ENCODE data around the gene HSD3B7. TPM values are rescaled to one million over a fixed set of nuclear protein-coding genes. Genes with fewer than 3 reads are reported as not detected.
A peak's percentile ranks its signal among the peaks of the same experiment; 100 is the strongest.

The HSD3B7 gene
- total RNA-seq, 1 donor from 2014 or later: 2.0 TPM

GRCh38 chr16:30992931-30993816, 8.2 kb downstream of the HSD3B7 start:
- no peak for TF ChIP-seq CTCF (IDR thresholded peaks at IDR 0.05; ENCODE audit: partially characterized antibody, unreplicated experiment)
- Mint-ChIP-seq H3K9me3 (ENCODE audit: unreplicated experiment) (peaks cover 4% of the 10 kb centered on the region), H3K4me1 (ENCODE audit: low read depth, unreplicated experiment) (peaks cover 2% of the 10 kb centered on the region), H3K27me3 (ENCODE audit: unreplicated experiment) (peaks cover 12% of the 10 kb centered on the region), H3K36me3 (ENCODE audit: unreplicated experiment) (no peaks in the 10 kb centered on the region), H3K4me3 (ENCODE audit: unreplicated experiment) (no peak overlapping the region), H3K27ac (ENCODE audit: unreplicated experiment) (no peak overlapping the region)
- DNase-seq: no peak

- H3K27ac Mint-ChIP-seq (ENCODE audit: unreplicated experiment): no peak overlapping the region
- H3K4me3 Mint-ChIP-seq (ENCODE audit: unreplicated experiment): peak overlapping the region; percentile 77
- H3K4me1 Mint-ChIP-seq (ENCODE audit: low read depth, unreplicated experiment): peaks cover 2% of the 10 kb centered on the region
- peaks cover 12% of the 10 kb centered on the region for H3K27me3 Mint-ChIP-seq (ENCODE audit: unreplicated experiment)
- no peak for TF ChIP-seq CTCF (IDR thresholded peaks at IDR 0.05; ENCODE audit: partially characterized antibody, unreplicated experiment)
- DNase-seq: no peak
- no peaks in the 10 kb centered on the region for H3K36me3 Mint-ChIP-seq (ENCODE audit: unreplicated experiment)
- no peaks in the 10 kb centered on the region for H3K9me3 Mint-ChIP-seq (ENCODE audit: unreplicated experiment)
These were observed 10.9 kb downstream of the HSD3B7 start for GRCh38 chr16:30995927-30996323.

- Mint-ChIP-seq H3K4me1 (ENCODE audit: low read depth, unreplicated experiment) (peaks cover 2% of the 10 kb centered on the region), H3K27me3 (ENCODE audit: unreplicated experiment) (peaks cover 7% of the 10 kb centered on the region)
These were observed 11.4 kb downstream of the HSD3B7 start for GRCh38 chr16:30996324-30996984.

GRCh38 chr16:30996985-30997724, 12.1 kb downstream of the HSD3B7 start:
- Mint-ChIP-seq H3K4me1 (ENCODE audit: low read depth, unreplicated experiment) (peaks cover 6% of the 10 kb centered on the region), H3K27ac (ENCODE audit: unreplicated experiment) (no peak overlapping the region), H3K27me3 (ENCODE audit: unreplicated experiment) (peaks cover 9% of the 10 kb centered on the region), H3K9me3 (ENCODE audit: unreplicated experiment) (no peaks in the 10 kb centered on the region), H3K36me3 (ENCODE audit: unreplicated experiment) (no peaks in the 10 kb centered on the region), H3K4me3 (ENCODE audit: unreplicated experiment) (peak overlapping the region; percentile 81)
- DNase-seq: peak; percentile 75
- TF ChIP-seq CTCF (IDR thresholded peaks at IDR 0.05; ENCODE audit: partially characterized antibody, unreplicated experiment): no peak

More at GRCh38 chr16:30996324-30996984, 11.4 kb downstream of the HSD3B7 start:
- DNase-seq: no peak
- H3K36me3 Mint-ChIP-seq (ENCODE audit: unreplicated experiment): no peaks in the 10 kb centered on the region
- no peak for TF ChIP-seq CTCF (IDR thresholded peaks at IDR 0.05; ENCODE audit: partially characterized antibody, unreplicated experiment)
- H3K27ac Mint-ChIP-seq (ENCODE audit: unreplicated experiment): peak overlapping the region; percentile 59
- peak overlapping the region; percentile 81 for H3K4me3 Mint-ChIP-seq (ENCODE audit: unreplicated experiment)
- no peaks in the 10 kb centered on the region for H3K9me3 Mint-ChIP-seq (ENCODE audit: unreplicated experiment)

Data from glutamatergic neuron (in vitro differentiated cells).